Peyer's patch (tissue), 4 donors: Measurements from ENCODE around the gene MACC1.

ENCODE experiments used
- POLR2A ChIP-seq, 2 donors: fragments of 450-650 bp; IDR thresholded peaks; one replicate each; pipeline ENCODE4 v1.5.1; 2017; ENCODE audit warnings: antibody characterized with exemption in 2 of 2, mild to moderate bottlenecking in 2 of 2, moderate library complexity in 2 of 2
- TF ChIP-seq, protein P1 (sequence below), 6 experiments: fragments of 450-650 bp in 4 of 6; fragments of 200-600 bp in 2 of 6; sonication (generic) in 1 of 6; IDR thresholded peaks; one replicate each; pipeline ENCODE4 v1.5.1; 2017 to 2019; ENCODE audit warnings: antibody characterized with exemption in 6 of 6, mild to moderate bottlenecking in 3 of 6, moderate library complexity in 1 of 6

DNA sequence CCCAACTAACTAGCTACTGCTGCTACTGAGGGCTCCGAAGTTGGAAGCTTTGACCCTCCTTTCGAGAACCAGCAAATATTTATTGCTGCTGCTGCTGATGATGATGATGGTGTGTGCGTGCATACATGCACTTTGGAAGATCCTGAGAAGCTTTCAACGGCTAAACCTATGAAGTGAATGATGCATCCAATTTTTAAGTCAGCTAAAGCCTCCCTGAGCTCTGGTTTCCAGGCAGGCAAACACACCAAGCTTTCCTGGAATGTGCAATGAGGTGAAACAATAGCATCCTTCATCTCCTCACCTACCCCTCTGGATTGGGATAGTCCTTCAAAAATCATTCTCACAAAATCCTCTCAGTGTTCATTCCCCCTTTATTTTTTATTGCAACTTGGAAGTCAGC lies 13.9 kb downstream of the MACC1 start:
- TF ChIP-seq, protein P1, sequence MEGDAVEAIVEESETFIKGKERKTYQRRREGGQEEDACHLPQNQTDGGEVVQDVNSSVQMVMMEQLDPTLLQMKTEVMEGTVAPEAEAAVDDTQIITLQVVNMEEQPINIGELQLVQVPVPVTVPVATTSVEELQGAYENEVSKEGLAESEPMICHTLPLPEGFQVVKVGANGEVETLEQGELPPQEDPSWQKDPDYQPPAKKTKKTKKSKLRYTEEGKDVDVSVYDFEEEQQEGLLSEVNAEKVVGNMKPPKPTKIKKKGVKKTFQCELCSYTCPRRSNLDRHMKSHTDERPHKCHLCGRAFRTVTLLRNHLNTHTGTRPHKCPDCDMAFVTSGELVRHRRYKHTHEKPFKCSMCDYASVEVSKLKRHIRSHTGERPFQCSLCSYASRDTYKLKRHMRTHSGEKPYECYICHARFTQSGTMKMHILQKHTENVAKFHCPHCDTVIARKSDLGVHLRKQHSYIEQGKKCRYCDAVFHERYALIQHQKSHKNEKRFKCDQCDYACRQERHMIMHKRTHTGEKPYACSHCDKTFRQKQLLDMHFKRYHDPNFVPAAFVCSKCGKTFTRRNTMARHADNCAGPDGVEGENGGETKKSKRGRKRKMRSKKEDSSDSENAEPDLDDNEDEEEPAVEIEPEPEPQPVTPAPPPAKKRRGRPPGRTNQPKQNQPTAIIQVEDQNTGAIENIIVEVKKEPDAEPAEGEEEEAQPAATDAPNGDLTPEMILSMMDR (IDR thresholded peaks at IDR 0.05) = no peak
- no peak for TF ChIP-seq POLR2A (IDR thresholded peaks at IDR 0.05)
